ENCODE measurements around the gene SMIM8.

DNA sequence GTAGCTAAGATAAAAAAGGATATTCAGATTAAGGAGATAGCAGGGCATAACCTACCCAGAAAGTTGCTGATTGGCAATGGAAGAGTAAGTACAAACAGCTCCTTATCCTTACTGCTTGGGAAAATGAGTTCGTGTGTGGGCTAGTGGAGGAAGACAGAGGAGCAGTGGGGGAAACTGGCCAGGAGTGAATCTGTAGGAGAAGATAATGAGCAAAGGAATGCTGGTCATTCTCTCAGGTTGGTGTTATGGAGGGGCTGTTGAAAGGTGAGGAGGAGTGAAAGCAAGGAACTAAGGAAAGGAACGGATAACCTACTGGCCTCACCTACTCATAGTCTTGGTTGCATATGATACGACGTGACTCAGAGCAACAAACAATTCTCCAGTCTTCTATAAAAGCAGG is 14.0 kb downstream of the SMIM8 start:
- no peak for TF ChIP-seq EZH2 (IDR thresholded peaks at IDR 0.05; ENCODE audit: borderline replicate concordance)
- TF ChIP-seq, protein P1, sequence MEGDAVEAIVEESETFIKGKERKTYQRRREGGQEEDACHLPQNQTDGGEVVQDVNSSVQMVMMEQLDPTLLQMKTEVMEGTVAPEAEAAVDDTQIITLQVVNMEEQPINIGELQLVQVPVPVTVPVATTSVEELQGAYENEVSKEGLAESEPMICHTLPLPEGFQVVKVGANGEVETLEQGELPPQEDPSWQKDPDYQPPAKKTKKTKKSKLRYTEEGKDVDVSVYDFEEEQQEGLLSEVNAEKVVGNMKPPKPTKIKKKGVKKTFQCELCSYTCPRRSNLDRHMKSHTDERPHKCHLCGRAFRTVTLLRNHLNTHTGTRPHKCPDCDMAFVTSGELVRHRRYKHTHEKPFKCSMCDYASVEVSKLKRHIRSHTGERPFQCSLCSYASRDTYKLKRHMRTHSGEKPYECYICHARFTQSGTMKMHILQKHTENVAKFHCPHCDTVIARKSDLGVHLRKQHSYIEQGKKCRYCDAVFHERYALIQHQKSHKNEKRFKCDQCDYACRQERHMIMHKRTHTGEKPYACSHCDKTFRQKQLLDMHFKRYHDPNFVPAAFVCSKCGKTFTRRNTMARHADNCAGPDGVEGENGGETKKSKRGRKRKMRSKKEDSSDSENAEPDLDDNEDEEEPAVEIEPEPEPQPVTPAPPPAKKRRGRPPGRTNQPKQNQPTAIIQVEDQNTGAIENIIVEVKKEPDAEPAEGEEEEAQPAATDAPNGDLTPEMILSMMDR (IDR thresholded peaks at IDR 0.05; ENCODE audit: poor library complexity) = no peak

All from hepatocyte (in vitro differentiated cells).